ENCODE results near the gene ZFP36L2. TPM values are rescaled to one million over a fixed set of nuclear protein-coding genes. Genes with fewer than 3 reads are reported as not detected.
"Not testable (repeated sequence)": the region's sequence is repeated elsewhere in the genome, so short reads cannot be mapped to it uniquely, and the experiment has no call there.

The ZFP36L2 gene
- total RNA-seq, 3 donors from 2014 or later: 67.7 to 81.4 (median 75.5) TPM

DNA sequence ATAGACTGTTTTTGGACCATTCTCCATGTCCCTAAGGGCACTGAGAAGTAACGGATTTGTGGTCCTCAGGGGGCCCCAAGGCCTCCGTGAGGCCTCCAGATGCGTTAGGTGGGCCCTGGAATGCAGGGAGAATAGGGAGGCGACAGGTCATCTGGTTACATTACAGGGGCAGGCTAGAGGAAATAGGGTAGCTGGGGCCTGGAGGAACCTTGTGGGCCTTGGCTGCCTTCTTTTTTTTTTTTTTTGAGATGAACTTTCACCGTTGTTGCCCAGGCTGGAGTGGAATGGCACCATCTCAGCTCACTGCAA, 28.9 kb downstream of the ZFP36L2 start:
- no peak for DNase-seq
- H3K36me3 Mint-ChIP-seq (ENCODE audit: insufficient read depth): no peaks in the 10 kb centered on the region
- peaks cover 61% of the 10 kb centered on the region for H3K4me1 Mint-ChIP-seq (ENCODE audit: low read depth)
- H3K9me3 Mint-ChIP-seq: no peaks in the 10 kb centered on the region
- H3K4me3 Mint-ChIP-seq: no peak overlapping the region
- no peaks in the 10 kb centered on the region for H3K27me3 Mint-ChIP-seq (ENCODE audit: low read depth)
- ATAC-seq: no peak

- H3K27me3 Mint-ChIP-seq (ENCODE audit: low read depth): no peaks in the 10 kb centered on the region
- peaks cover 62% of the 10 kb centered on the region for H3K4me1 Mint-ChIP-seq (ENCODE audit: low read depth)
- DNase-seq (no peak), ATAC-seq (peak in 1 of 2 donors; percentile 12)
- H3K36me3 Mint-ChIP-seq (ENCODE audit: insufficient read depth): no peaks in the 10 kb centered on the region
- no peak overlapping the region for H3K4me3 Mint-ChIP-seq
- H3K9me3 Mint-ChIP-seq: no peaks in the 10 kb centered on the region
Observed at GRCh38 chr2:43196768-43197587, 29.4 kb downstream of the ZFP36L2 start.

GRCh38 chr2:43194121-43194869, 32.1 kb downstream of the ZFP36L2 start:
- ATAC-seq: peak; percentile 1 to 2
- Mint-ChIP-seq H3K4me1 (ENCODE audit: low read depth) (peaks cover 62% of the 10 kb centered on the region), H3K27me3 (ENCODE audit: low read depth) (no peaks in the 10 kb centered on the region), H3K4me3 (peak overlapping the region; percentile 66), H3K36me3 (ENCODE audit: insufficient read depth) (no peaks in the 10 kb centered on the region), H3K9me3 (no peaks in the 10 kb centered on the region)
- no peak for DNase-seq

DNA sequence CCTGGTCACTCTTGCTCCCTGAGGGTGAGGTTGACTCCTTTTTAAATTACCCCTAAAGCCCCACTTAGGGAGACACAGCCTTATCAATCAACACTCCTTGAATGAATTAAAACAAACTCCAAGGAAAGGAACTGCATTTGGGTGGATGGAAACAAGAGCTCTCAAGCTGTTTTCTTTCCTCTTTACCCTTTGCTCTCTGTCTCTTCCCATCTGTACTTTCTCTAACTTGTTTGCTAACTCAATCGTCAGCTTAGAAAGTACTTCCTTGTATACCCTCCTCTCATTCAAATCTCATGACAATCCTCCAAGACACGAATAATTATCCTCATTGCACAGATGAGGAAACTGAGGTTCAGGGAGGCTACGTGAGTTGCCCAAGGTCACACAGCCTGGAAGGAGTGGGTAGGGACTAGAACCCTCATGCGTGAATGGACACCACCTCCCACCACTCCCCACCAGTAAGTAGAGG, 32.7 kb downstream of the ZFP36L2 start:
- no peaks in the 10 kb centered on the region for H3K27me3 Mint-ChIP-seq (ENCODE audit: low read depth)
- H3K9me3 Mint-ChIP-seq: no peaks in the 10 kb centered on the region
- peak overlapping the region; percentile 66 for H3K4me3 Mint-ChIP-seq
- H3K36me3 Mint-ChIP-seq (ENCODE audit: insufficient read depth): no peaks in the 10 kb centered on the region
- H3K4me1 Mint-ChIP-seq (ENCODE audit: low read depth): peaks cover 60% of the 10 kb centered on the region
- DNase-seq (no peak), ATAC-seq (no peak)

GRCh38 chr2:43192744-43193651, 33.4 kb downstream of the ZFP36L2 start:
- Mint-ChIP-seq H3K27me3 (ENCODE audit: low read depth) (no peaks in the 10 kb centered on the region), H3K36me3 (ENCODE audit: insufficient read depth) (no peaks in the 10 kb centered on the region), H3K9me3 (no peaks in the 10 kb centered on the region), H3K4me1 (ENCODE audit: low read depth) (peaks cover 60% of the 10 kb centered on the region), H3K4me3 (peak overlapping the region; percentile 22)
- ATAC-seq (no peak), DNase-seq (no peak)

DNA sequence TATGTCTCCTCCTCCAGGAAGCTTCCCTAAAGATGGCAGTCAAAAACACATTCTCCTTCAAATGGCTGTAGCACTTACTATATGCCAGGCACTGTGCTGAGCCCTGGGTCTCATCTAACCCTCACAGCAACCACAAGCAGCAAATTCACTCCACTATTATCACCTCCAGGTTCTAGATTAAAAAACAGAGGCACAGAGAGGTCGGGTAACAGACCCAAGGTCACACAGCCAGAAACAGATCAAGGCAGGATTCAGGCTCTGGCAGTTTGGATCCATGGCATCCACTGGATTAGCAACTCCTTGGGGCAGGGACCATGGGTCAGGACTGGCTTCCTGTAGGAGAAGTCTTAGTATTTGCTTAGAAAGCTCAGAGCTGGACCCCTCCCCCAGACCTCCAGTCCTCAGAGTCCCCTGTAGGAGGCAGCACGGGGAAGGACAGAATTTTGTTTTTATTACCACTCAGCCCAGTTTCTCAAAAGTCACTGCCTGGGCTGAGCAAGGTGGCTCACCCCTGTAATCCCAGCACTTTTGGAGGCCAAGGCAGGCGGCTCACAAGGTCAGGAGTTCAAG, 34.4 kb downstream of the ZFP36L2 start:
- H3K9me3 Mint-ChIP-seq: no peaks in the 10 kb centered on the region
- H3K4me3 Mint-ChIP-seq: no peak overlapping the region
- ATAC-seq (no peak), DNase-seq (no peak)
- no peaks in the 10 kb centered on the region for H3K27me3 Mint-ChIP-seq (ENCODE audit: low read depth)
- H3K4me1 Mint-ChIP-seq (ENCODE audit: low read depth): peaks cover 62% of the 10 kb centered on the region
- H3K36me3 Mint-ChIP-seq (ENCODE audit: insufficient read depth): no peaks in the 10 kb centered on the region

DNA sequence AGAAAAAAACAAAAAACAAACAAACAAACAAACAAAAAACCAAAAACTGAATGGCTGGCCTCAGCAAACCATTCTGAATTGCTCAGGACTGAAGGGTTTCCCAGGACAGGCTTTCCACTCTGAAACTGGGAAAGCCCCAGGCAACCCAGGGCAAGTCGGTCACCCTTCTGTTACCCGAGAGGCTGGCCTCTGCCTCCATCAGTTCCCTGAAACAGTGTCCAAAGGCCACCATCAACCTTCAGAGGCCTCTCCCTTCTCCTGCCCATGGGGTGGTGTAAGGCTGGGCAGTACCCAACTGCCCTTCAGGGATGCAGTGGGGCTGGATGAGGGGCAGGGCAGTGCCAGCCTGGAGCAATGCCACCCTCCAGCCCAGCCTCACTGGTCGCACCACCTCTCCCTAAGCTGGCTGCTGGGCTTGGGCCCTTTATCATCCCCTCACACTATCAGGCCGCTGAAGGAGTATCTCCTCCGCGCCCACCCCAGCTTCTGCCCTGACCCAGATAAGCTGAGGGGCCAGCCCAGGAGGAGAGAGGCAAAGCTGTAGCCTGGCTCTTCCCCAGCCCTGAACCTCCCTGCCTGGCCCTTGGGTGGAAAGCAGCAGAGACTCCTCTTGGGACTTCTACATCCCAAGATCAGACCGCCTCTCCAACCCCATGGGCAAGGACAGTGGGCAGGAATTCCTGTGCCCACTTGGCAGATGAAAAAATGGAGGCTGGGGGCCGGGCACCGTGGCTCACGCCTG, 35.9 kb downstream of the ZFP36L2 start:
- H3K4me3 Mint-ChIP-seq: no peak overlapping the region
- no peaks in the 10 kb centered on the region for H3K36me3 Mint-ChIP-seq (ENCODE audit: insufficient read depth)
- no peaks in the 10 kb centered on the region for H3K27me3 Mint-ChIP-seq (ENCODE audit: low read depth)
- no peaks in the 10 kb centered on the region for H3K9me3 Mint-ChIP-seq
- ATAC-seq (no peak), DNase-seq (no peak)
- H3K4me1 Mint-ChIP-seq (ENCODE audit: low read depth): peaks cover 63% of the 10 kb centered on the region

DNA sequence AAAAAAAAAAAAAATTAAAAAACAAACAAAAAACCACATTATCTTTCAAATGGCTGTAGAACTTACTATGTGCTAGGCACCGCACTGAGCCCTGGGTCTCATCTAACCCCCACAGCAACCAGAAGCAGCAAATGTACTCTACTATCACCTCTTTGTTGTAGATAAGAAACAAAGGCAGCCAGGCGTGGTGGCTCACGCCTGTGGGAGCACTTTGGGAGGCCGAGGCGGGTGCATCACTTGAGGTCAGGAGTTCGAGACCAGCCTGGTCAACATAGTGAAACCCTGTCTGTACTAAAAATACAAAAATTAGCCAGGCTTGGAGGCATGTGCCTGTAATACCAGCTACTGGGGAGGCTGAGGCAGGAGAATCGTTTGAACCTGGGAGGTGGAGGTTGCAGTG, 36.5 kb downstream of the ZFP36L2 start:
- H3K36me3 Mint-ChIP-seq (ENCODE audit: insufficient read depth); ATAC-seq: not testable (repeated sequence)
- peaks cover 65% of the 10 kb centered on the region for H3K4me1 Mint-ChIP-seq (ENCODE audit: low read depth)

DNA sequence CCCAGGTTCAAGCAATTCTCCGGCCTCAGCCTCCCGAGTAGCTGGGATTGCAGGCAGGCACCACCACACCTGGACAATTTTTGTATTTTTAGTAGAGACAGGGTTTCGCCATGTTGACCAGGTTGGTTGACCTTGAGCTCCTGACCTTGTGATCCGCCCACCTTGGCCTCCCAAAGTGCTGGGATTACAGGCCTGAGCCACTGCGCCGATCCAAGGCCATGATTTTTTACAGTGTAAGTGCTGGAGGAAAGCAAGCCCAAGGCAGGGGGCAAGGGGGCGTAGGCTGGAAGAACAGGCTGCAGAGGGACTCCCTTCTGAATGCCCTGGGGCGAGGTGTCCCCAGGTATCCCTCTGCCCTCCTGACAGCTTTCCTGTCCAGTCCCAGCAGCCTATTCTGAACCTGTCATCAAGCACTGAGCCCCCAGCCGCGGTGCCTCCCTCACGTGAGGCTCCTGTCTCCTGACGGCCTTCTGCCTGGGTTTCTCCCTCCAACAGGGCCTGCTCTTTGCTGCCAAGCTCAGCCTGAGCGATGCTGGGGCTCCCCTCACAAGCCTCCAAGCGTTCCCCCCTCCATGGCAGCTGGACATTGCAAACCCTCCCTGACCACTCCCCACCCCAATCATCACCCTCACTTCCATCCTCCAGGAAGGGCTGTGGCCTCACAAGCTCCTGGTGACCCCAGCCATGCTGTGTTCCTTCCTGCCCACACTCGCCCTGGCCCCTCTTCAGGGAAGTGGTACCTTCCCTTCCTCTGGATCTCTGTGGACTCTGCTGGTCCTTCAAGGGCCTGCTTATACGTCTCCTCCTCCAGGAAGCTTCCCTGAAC, 37.6 kb downstream of the ZFP36L2 start:
- Mint-ChIP-seq H3K36me3 (ENCODE audit: insufficient read depth) (no peaks in the 10 kb centered on the region), H3K4me1 (ENCODE audit: low read depth) (peaks cover 65% of the 10 kb centered on the region), H3K27me3 (ENCODE audit: low read depth) (no peaks in the 10 kb centered on the region), H3K9me3 (no peaks in the 10 kb centered on the region), H3K4me3 (no peak overlapping the region)
- ATAC-seq: no peak
- no peak for DNase-seq

More for the DNA sequence above, 36.5 kb downstream of the ZFP36L2 start:
- DNase-seq; H3K4me3 Mint-ChIP-seq; H3K27me3 Mint-ChIP-seq (ENCODE audit: low read depth); H3K9me3 Mint-ChIP-seq: not testable (repeated sequence)

- peaks cover 53% of the 10 kb centered on the region for H3K4me1 Mint-ChIP-seq (ENCODE audit: low read depth)
- H3K4me3 Mint-ChIP-seq: no peak overlapping the region
- no peaks in the 10 kb centered on the region for H3K9me3 Mint-ChIP-seq
- H3K27me3 Mint-ChIP-seq (ENCODE audit: low read depth): no peaks in the 10 kb centered on the region
- ATAC-seq (no peak), DNase-seq (no peak)
- H3K36me3 Mint-ChIP-seq (ENCODE audit: insufficient read depth): no peaks in the 10 kb centered on the region
Observed at GRCh38 chr2:43186679-43187374, 39.6 kb downstream of the ZFP36L2 start.

GRCh38 chr2:43186321-43186678, 40.1 kb downstream of the ZFP36L2 start:
- H3K4me1 Mint-ChIP-seq (ENCODE audit: low read depth): peaks cover 51% of the 10 kb centered on the region
- no peaks in the 10 kb centered on the region for H3K36me3 Mint-ChIP-seq (ENCODE audit: insufficient read depth)
- ATAC-seq (no peak), DNase-seq (no peak)
- H3K9me3 Mint-ChIP-seq: no peaks in the 10 kb centered on the region
- H3K4me3 Mint-ChIP-seq: no peak overlapping the region
- H3K27me3 Mint-ChIP-seq (ENCODE audit: low read depth): no peaks in the 10 kb centered on the region

- H3K36me3 Mint-ChIP-seq (ENCODE audit: insufficient read depth): no peaks in the 10 kb centered on the region
- no peaks in the 10 kb centered on the region for H3K9me3 Mint-ChIP-seq
- DNase-seq (no peak), ATAC-seq (no peak)
- peaks cover 57% of the 10 kb centered on the region for H3K4me1 Mint-ChIP-seq (ENCODE audit: low read depth)
- no peak overlapping the region for H3K4me3 Mint-ChIP-seq
- no peaks in the 10 kb centered on the region for H3K27me3 Mint-ChIP-seq (ENCODE audit: low read depth)
Observed at GRCh38 chr2:43185146-43185545, 41.3 kb downstream of the ZFP36L2 start.
